Neural progenitor cell (in vitro differentiated cells): ENCODE measurements around the gene TEX19. TPM values are rescaled to one million over a fixed set of nuclear protein-coding genes. Genes with fewer than 3 reads are reported as not detected.

Experiments used
- DNase-seq: peaks from one replicate; pipeline ENCODE4 v3.0.0-alpha.2; 2016; ENCODE audit warnings: low spot score
- H2AFZ ChIP-seq: fragments of 200-600 bp; sonication (generic); replicated peaks from 2 replicates; pipeline ENCODE4 v1.6.1; 2016; ENCODE audit warnings: antibody characterized with exemption
- H3F3A ChIP-seq: fragments of 200-600 bp; sonication (generic); 2 replicates; pipeline ENCODE4 v1.6.1; 2016; ENCODE audit warnings: antibody characterized with exemption, low read depth
- H3K27ac ChIP-seq: fragments of 200-600 bp; sonication (generic); 2 replicates; pipeline ENCODE4 v1.5.1; 2016; ENCODE audit warnings: mild to moderate bottlenecking
- H3K27me3 ChIP-seq: fragments of 200-600 bp; sonication (generic); 2 replicates; pipeline ENCODE4 v1.6.1; 2016; ENCODE audit warnings: mild to moderate bottlenecking, moderate library complexity
- H3K36me3 ChIP-seq: fragments of 200-600 bp; sonication (generic); 2 replicates; pipeline ENCODE4 v1.5.1; 2016
- H3K4me1 ChIP-seq: fragments of 200-600 bp; sonication (generic); 2 replicates; pipeline ENCODE4 v1.6.1; 2016; ENCODE audit warnings: mixed run types
- H3K4me2 ChIP-seq: fragments of 200-600 bp; sonication (generic); 2 replicates; pipeline ENCODE4 v1.6.1; 2016
- H3K4me3 ChIP-seq: fragments of 200-600 bp; sonication (generic); 2 replicates; pipeline ENCODE4 v1.5.1; 2016
- H3K79me2 ChIP-seq: fragments of 200-600 bp; sonication (generic); 2 replicates; pipeline ENCODE4 v1.6.1; 2016; ENCODE audit warnings: low read depth
- H3K9ac ChIP-seq: fragments of 200-600 bp; sonication (generic); 2 replicates; pipeline ENCODE4 v1.6.1; 2016
- H3K9me3 ChIP-seq: fragments of 200-600 bp; sonication (generic); 2 replicates; pipeline ENCODE4 v1.5.1; 2016; ENCODE audit warnings: low read depth
- H4K20me1 ChIP-seq: fragments of 200-600 bp; sonication (generic); 2 replicates; pipeline ENCODE4 v1.6.1; 2016; ENCODE audit warnings: low read depth
- H3K27ac Mint-ChIP-seq: 3 replicates; pipeline ENCODE4 v1.8.0; 2021; ENCODE audit warnings: mixed read lengths
- H3K27me3 Mint-ChIP-seq: 2 replicates; pipeline ENCODE4 v1.8.0; 2022; ENCODE audit warnings: low read depth, mild to moderate bottlenecking, inconsistent platforms, moderate library complexity, mixed read lengths; ENCODE audit not compliant: insufficient read depth
- H3K36me3 Mint-ChIP-seq: 3 replicates; pipeline ENCODE4 v1.8.0; 2021; ENCODE audit warnings: mixed read lengths
- H3K4me1 Mint-ChIP-seq: 3 replicates; pipeline ENCODE4 v1.8.0; 2021; ENCODE audit warnings: mixed read lengths
- H3K4me3 Mint-ChIP-seq: 3 replicates; pipeline ENCODE4 v1.8.0; 2021; ENCODE audit warnings: mild to moderate bottlenecking, moderate library complexity, mixed read lengths
- H3K9me3 Mint-ChIP-seq: 3 replicates; pipeline ENCODE4 v1.8.0; 2020; ENCODE audit warnings: mixed read lengths
- EZH2 ChIP-seq: fragments of 200-600 bp; sonication (generic); IDR thresholded peaks from 2 replicates; pipeline ENCODE4 v1.6.1; 2017; ENCODE audit warnings: antibody characterized with exemption, mild to moderate bottlenecking, moderate library complexity
- EZH2phosphoT487 ChIP-seq: fragments of 200-600 bp; sonication (generic); IDR thresholded peaks from 2 replicates; pipeline ENCODE4 v1.6.1; 2017; ENCODE audit warnings: antibody characterized with exemption
- total RNA-seq: library from RNA; depleted of rRNA; stranded (reverse); fragments of >200 nt; gene quantifications from 2 replicates; pipeline ENCODE4 v1.2.3, GENCODE V29; 2015; ENCODE audit warnings: low replicate concordance
- TF ChIP-seq, protein P1 (sequence below): fragments of 200-600 bp; sonication (generic); IDR thresholded peaks from 2 replicates; pipeline ENCODE4 v1.5.1; 2017; ENCODE audit warnings: antibody characterized with exemption, mild to moderate bottlenecking

Gene TEX19
- total RNA-seq, 1 donor from 2014 or later = not detected

- Histone ChIP-seq H3K79me2 (no peaks in the 10 kb centered on the region), H4K20me1 (no peaks in the 10 kb centered on the region), H3K36me3 (no peaks in the 10 kb centered on the region), H3K9ac (no peak within 1 kb of the TSS), H3K27ac (no peak within 1 kb of the TSS), H3K9me3 (no peaks in the 10 kb centered on the region), H3F3A (peaks cover 28% of the 10 kb centered on the region), H2AFZ (no peak within 1 kb of the TSS), H3K27me3 (peaks cover 20% of the 10 kb centered on the region), H3K4me2 (no peak within 1 kb of the TSS), H3K4me1 (peaks cover 22% of the 10 kb centered on the region), H3K4me3 (no peak within 1 kb of the TSS)
- H3K9me3 Mint-ChIP-seq = no peaks in the 10 kb centered on the region
- no peaks in the 10 kb centered on the region for H3K36me3 Mint-ChIP-seq
- H3K4me3 Mint-ChIP-seq = no peak within 1 kb of the TSS
- TF ChIP-seq EZH2phosphoT487 = no peak
- TF ChIP-seq, protein P1, sequence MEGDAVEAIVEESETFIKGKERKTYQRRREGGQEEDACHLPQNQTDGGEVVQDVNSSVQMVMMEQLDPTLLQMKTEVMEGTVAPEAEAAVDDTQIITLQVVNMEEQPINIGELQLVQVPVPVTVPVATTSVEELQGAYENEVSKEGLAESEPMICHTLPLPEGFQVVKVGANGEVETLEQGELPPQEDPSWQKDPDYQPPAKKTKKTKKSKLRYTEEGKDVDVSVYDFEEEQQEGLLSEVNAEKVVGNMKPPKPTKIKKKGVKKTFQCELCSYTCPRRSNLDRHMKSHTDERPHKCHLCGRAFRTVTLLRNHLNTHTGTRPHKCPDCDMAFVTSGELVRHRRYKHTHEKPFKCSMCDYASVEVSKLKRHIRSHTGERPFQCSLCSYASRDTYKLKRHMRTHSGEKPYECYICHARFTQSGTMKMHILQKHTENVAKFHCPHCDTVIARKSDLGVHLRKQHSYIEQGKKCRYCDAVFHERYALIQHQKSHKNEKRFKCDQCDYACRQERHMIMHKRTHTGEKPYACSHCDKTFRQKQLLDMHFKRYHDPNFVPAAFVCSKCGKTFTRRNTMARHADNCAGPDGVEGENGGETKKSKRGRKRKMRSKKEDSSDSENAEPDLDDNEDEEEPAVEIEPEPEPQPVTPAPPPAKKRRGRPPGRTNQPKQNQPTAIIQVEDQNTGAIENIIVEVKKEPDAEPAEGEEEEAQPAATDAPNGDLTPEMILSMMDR = no peak
- no peak for TF ChIP-seq EZH2
- H3K4me1 Mint-ChIP-seq = peaks cover 20% of the 10 kb centered on the region
- DNase-seq = no peak
- peaks cover 9% of the 10 kb centered on the region for H3K27me3 Mint-ChIP-seq
- H3K27ac Mint-ChIP-seq = no peak within 1 kb of the TSS
Observed at GRCh38 chr17:82317394-82318168, 41.5 kb upstream of the TEX19 start, which contains the start of gene CD7. TSS of gene CD7 (minus strand) at chr17:82317608. CDS start at chr17:82317495, 113 bp downstream.

- no peak overlapping the region for H3K4me2 ChIP-seq
- no peak overlapping the region for H3K27ac ChIP-seq
- H3K4me3 ChIP-seq = no peak overlapping the region
- no peak overlapping the region for H3K27ac Mint-ChIP-seq
- peaks cover 28% of the 10 kb centered on the region for H3F3A ChIP-seq
- no peak for TF ChIP-seq EZH2
- TF ChIP-seq, protein P1 = no peak
- no peaks in the 10 kb centered on the region for H4K20me1 ChIP-seq
- H3K79me2 ChIP-seq = no peaks in the 10 kb centered on the region
- H2AFZ ChIP-seq = no peak overlapping the region
- peaks cover 9% of the 10 kb centered on the region for H3K27me3 Mint-ChIP-seq
- H3K36me3 ChIP-seq = no peaks in the 10 kb centered on the region
- peaks cover 22% of the 10 kb centered on the region for H3K27me3 ChIP-seq
- no peak overlapping the region for H3K4me3 Mint-ChIP-seq
- no peak for DNase-seq
- H3K4me1 ChIP-seq = peaks cover 22% of the 10 kb centered on the region
- peaks cover 20% of the 10 kb centered on the region for H3K4me1 Mint-ChIP-seq
- H3K9ac ChIP-seq = no peak overlapping the region
- H3K36me3 Mint-ChIP-seq = no peaks in the 10 kb centered on the region
- no peaks in the 10 kb centered on the region for H3K9me3 ChIP-seq
- no peaks in the 10 kb centered on the region for H3K9me3 Mint-ChIP-seq
Observed at GRCh38 chr17:82318169-82318498, 40.9 kb upstream of the TEX19 start.

DNA sequence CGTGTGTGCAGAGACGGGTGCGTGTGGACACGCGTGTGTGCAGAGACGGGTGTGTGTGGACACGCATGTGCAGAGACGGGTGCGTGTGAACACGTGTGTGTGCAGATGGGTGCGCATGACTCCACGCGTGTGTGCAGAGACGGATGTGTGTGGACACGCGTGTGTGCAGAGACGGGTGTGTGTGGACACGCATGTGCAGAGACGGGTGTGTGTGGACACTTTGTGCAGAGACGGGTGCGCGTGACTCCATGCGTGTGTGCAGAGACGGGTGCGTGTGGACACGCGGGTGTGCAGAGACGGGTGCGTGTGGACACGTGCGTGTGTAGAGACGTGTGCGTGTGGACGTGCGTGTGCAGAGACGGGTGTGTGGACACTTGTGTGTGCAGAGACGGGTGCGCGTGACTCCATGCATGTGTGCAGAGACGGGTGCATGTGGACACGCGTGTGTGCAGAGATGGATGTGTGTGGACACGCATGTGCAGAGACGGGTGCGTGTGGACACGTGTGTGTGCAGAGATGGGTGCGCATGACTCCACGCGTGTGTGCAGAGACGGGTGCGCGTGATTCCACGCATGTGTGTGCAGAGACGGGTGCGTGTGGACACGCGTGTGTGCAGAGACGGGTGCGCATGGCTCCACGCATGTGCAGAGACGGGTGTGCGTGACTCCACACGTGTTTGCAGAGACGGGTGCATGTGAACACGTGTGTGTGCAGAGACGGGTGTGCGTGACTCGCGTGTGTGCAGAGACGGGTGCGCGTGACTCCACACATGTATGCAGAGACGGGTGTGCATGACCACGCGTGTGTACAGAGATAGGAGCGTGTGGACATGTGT is 40.1 kb upstream of the TEX19 start:
- H3K79me2 ChIP-seq = no peaks in the 10 kb centered on the region
- DNase-seq = no peak
- peaks cover 22% of the 10 kb centered on the region for H3K27me3 ChIP-seq
- Mint-ChIP-seq H3K36me3 (no peaks in the 10 kb centered on the region), H3K27ac (no peak overlapping the region), H3K4me1 (peaks cover 16% of the 10 kb centered on the region), H3K4me3 (no peak overlapping the region), H3K9me3 (no peaks in the 10 kb centered on the region), H3K27me3 (peaks cover 6% of the 10 kb centered on the region)
- no peaks in the 10 kb centered on the region for H3K9me3 ChIP-seq
- no peak overlapping the region for H2AFZ ChIP-seq
- H4K20me1 ChIP-seq = no peaks in the 10 kb centered on the region
- H3K4me1 ChIP-seq = peaks cover 22% of the 10 kb centered on the region
- no peak overlapping the region for H3K4me3 ChIP-seq
- TF ChIP-seq EZH2phosphoT487 (no peak), EZH2 (no peak)
- TF ChIP-seq, protein P1 = no peak
- H3K4me2 ChIP-seq = no peak overlapping the region
- H3K9ac ChIP-seq = no peak overlapping the region
- H3K27ac ChIP-seq = no peak overlapping the region
- peaks cover 28% of the 10 kb centered on the region for H3F3A ChIP-seq
- H3K36me3 ChIP-seq = no peaks in the 10 kb centered on the region
